ENCODE measurements around the gene FBLN1.

FBLN1 gene

GRCh38 chr22:45630436-45630835, 127.8 kb downstream of the FBLN1 start:
- TF ChIP-seq GLIS3 (CRISPR knock-in tag; IDR thresholded peaks at IDR 0.05) (no peak), RARB (CRISPR knock-in tag; IDR thresholded peaks at IDR 0.05) (no peak), ZFP3 (CRISPR knock-in tag; IDR thresholded peaks at IDR 0.05) (no peak), ZNF70 (CRISPR knock-in tag; IDR thresholded peaks at IDR 0.05) (no peak), ZNF8 (CRISPR knock-in tag; IDR thresholded peaks at IDR 0.05) (no peak), ZC3H10 (CRISPR knock-in tag; IDR thresholded peaks at IDR 0.05) (no peak), PATZ1 (CRISPR knock-in tag; IDR thresholded peaks at IDR 0.05; ENCODE audit: borderline replicate concordance) (no peak), TCF4 (CRISPR knock-in tag; IDR thresholded peaks at IDR 0.05; ENCODE audit: borderline replicate concordance) (no peak), ISL1 (CRISPR knock-in tag; IDR thresholded peaks at IDR 0.05) (no peak)

GRCh38 chr22:45631140-45631840, 128.6 kb downstream of the FBLN1 start:
- no peak for ATAC-seq
- TF ChIP-seq CSRNP3 (CRISPR knock-in tag; IDR thresholded peaks at IDR 0.05) = no peak

More at GRCh38 chr22:45630436-45630835, 127.8 kb downstream of the FBLN1 start:
- no peak for ATAC-seq

- ATAC-seq = no peak
- no peak for TF ChIP-seq ARNTL (CRISPR knock-in tag; IDR thresholded peaks at IDR 0.05; ENCODE audit: borderline replicate concordance, low read depth)
- TF ChIP-seq PATZ1 (CRISPR knock-in tag; IDR thresholded peaks at IDR 0.05; ENCODE audit: borderline replicate concordance) = no peak
- TF ChIP-seq, protein P1, sequence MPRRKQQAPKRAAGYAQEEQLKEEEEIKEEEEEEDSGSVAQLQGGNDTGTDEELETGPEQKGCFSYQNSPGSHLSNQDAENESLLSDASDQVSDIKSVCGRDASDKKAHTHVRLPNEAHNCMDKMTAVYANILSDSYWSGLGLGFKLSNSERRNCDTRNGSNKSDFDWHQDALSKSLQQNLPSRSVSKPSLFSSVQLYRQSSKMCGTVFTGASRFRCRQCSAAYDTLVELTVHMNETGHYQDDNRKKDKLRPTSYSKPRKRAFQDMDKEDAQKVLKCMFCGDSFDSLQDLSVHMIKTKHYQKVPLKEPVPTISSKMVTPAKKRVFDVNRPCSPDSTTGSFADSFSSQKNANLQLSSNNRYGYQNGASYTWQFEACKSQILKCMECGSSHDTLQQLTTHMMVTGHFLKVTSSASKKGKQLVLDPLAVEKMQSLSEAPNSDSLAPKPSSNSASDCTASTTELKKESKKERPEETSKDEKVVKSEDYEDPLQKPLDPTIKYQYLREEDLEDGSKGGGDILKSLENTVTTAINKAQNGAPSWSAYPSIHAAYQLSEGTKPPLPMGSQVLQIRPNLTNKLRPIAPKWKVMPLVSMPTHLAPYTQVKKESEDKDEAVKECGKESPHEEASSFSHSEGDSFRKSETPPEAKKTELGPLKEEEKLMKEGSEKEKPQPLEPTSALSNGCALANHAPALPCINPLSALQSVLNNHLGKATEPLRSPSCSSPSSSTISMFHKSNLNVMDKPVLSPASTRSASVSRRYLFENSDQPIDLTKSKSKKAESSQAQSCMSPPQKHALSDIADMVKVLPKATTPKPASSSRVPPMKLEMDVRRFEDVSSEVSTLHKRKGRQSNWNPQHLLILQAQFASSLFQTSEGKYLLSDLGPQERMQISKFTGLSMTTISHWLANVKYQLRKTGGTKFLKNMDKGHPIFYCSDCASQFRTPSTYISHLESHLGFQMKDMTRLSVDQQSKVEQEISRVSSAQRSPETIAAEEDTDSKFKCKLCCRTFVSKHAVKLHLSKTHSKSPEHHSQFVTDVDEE (CRISPR knock-in tag; IDR thresholded peaks at IDR 0.05) = no peak
- no peak for TF ChIP-seq ZNF70 (CRISPR knock-in tag; IDR thresholded peaks at IDR 0.05)
- TF ChIP-seq ZFP30 (CRISPR knock-in tag; IDR thresholded peaks at IDR 0.05) = no peak
- TF ChIP-seq ISL1 (CRISPR knock-in tag; IDR thresholded peaks at IDR 0.05) = no peak
- no peak for TF ChIP-seq POU6F1 (CRISPR knock-in tag; IDR thresholded peaks at IDR 0.05; ENCODE audit: borderline replicate concordance, low read depth)
- TF ChIP-seq CSDC2 (CRISPR knock-in tag; IDR thresholded peaks at IDR 0.05) = no peak
- TF ChIP-seq BACH2 (CRISPR knock-in tag; IDR thresholded peaks at IDR 0.05; ENCODE audit: borderline replicate concordance) = no peak
- no peak for TF ChIP-seq ZFP3 (CRISPR knock-in tag; IDR thresholded peaks at IDR 0.05)
- no peak for TF ChIP-seq TCF4 (CRISPR knock-in tag; IDR thresholded peaks at IDR 0.05; ENCODE audit: borderline replicate concordance)
- no peak for TF ChIP-seq SNAI2 (CRISPR knock-in tag; IDR thresholded peaks at IDR 0.05)
- TF ChIP-seq RARB (CRISPR knock-in tag; IDR thresholded peaks at IDR 0.05) = no peak
- no peak for TF ChIP-seq PPARA (CRISPR knock-in tag; IDR thresholded peaks at IDR 0.05; ENCODE audit: borderline replicate concordance)
- no peak for TF ChIP-seq ZNF8 (CRISPR knock-in tag; IDR thresholded peaks at IDR 0.05)
- TF ChIP-seq GLIS3 (CRISPR knock-in tag; IDR thresholded peaks at IDR 0.05) = no peak
- TF ChIP-seq ZNF565 (CRISPR knock-in tag; conservative IDR thresholded peaks at IDR 0.05; ENCODE audit: low read depth) = no peak
- no peak for TF ChIP-seq ZC3H10 (CRISPR knock-in tag; IDR thresholded peaks at IDR 0.05)
- TF ChIP-seq ESRRG (CRISPR knock-in tag; IDR thresholded peaks at IDR 0.05) = no peak
- no peak for TF ChIP-seq CSRNP3 (CRISPR knock-in tag; IDR thresholded peaks at IDR 0.05)
Measured at GRCh38 chr22:45631841-45632238, 129.2 kb downstream of the FBLN1 start.
